Chondrocyte (in vitro differentiated cells): ENCODE data around the gene EDNRB. TPM values are rescaled to one million over a fixed set of nuclear protein-coding genes. Genes with fewer than 3 reads are reported as not detected.
"Not testable (repeated sequence)": the region's sequence is repeated elsewhere in the genome, so short reads cannot be mapped to it uniquely, and the experiment has no call there.

Experiments used
- DNase-seq: peaks from one replicate; pipeline ENCODE4 v3.0.0; 2021; ENCODE audit warnings: mixed read lengths, low spot score
- H3K27ac Mint-ChIP-seq: one replicate; pipeline ENCODE4 v1.8.0; 2021; ENCODE audit warnings: mild to moderate bottlenecking, moderate library complexity, mixed read lengths; ENCODE audit not compliant: unreplicated experiment
- H3K27me3 Mint-ChIP-seq: 2 replicates; pipeline ENCODE4 v1.8.0; 2021; ENCODE audit warnings: low read depth, mixed read lengths
- H3K36me3 Mint-ChIP-seq: 2 replicates; pipeline ENCODE4 v1.8.0; 2021; ENCODE audit warnings: low read depth, mixed read lengths
- H3K4me1 Mint-ChIP-seq: 2 replicates; pipeline ENCODE4 v1.8.0; 2021; ENCODE audit warnings: low read depth, mild to moderate bottlenecking, mixed read lengths
- H3K4me3 Mint-ChIP-seq: one replicate; pipeline ENCODE4 v1.8.0; 2021; ENCODE audit warnings: mild to moderate bottlenecking, moderate library complexity, mixed read lengths; ENCODE audit not compliant: unreplicated experiment
- H3K9me3 Mint-ChIP-seq: 2 replicates; pipeline ENCODE4 v1.8.0; 2021; ENCODE audit warnings: low read depth, mixed read lengths
- CTCF ChIP-seq: fragments of 200-600 bp; sonication (generic); IDR thresholded peaks from 2 replicates; pipeline ENCODE4 v1.5.0; 2021; ENCODE audit warnings: antibody characterized with exemption, mild to moderate bottlenecking, moderate library complexity
- long read RNA-seq: library from polyadenylated mRNA; stranded (forward); transcript quantifications from one replicate; pipeline ENCODE4 v2.0.0, GENCODE V29; 2021
- total RNA-seq: library from RNA; stranded (reverse); gene quantifications from 3 replicates; pipeline ENCODE4 v1.2.1, GENCODE V29; 2021

EDNRB gene
- total RNA-seq: 0.12 TPM in 1 of 3 replicates, not detected in the others
- long read RNA-seq: 0 reads

GRCh38 chr13:77918391-77919245 is at the start of gene EDNRB:
Gene EDNRB, minus strand, starts transcription at chr13:77918831. Its CDS starts 258 bp downstream, at chr13:77918573.
- Mint-ChIP-seq H3K27ac (no peak within 1 kb of the TSS), H3K36me3 (no peaks in the 10 kb centered on the region), H3K27me3 (peaks cover 5% of the 10 kb centered on the region), H3K4me1 (peaks cover 6% of the 10 kb centered on the region), H3K4me3 (no peak within 1 kb of the TSS), H3K9me3 (no peaks in the 10 kb centered on the region)
- DNase-seq: peak; percentile 92
- no peak for TF ChIP-seq CTCF

GRCh38 chr13:77966671-77967070 is 48.0 kb upstream of the EDNRB start:
- peaks cover 10% of the 10 kb centered on the region for H3K9me3 Mint-ChIP-seq

GRCh38 chr13:77952737-77953136 is 34.1 kb upstream of the EDNRB start:
- Mint-ChIP-seq H3K36me3 (no peaks in the 10 kb centered on the region), H3K9me3 (peaks cover 13% of the 10 kb centered on the region), H3K4me3 (no peak overlapping the region), H3K27ac (no peak overlapping the region), H3K27me3 (no peaks in the 10 kb centered on the region), H3K4me1 (no peaks in the 10 kb centered on the region)
- DNase-seq: no peak
- no peak for TF ChIP-seq CTCF

More at GRCh38 chr13:77966671-77967070, 48.0 kb upstream of the EDNRB start:
- DNase-seq: no peak
- TF ChIP-seq CTCF: no peak
- Mint-ChIP-seq H3K4me3 (no peak overlapping the region), H3K27ac (no peak overlapping the region), H3K36me3 (no peaks in the 10 kb centered on the region), H3K4me1 (peaks cover 10% of the 10 kb centered on the region), H3K27me3 (no peaks in the 10 kb centered on the region)

GRCh38 chr13:77952276-77952675 is 33.6 kb upstream of the EDNRB start:
- Mint-ChIP-seq H3K9me3 (peaks cover 13% of the 10 kb centered on the region), H3K4me1 (no peaks in the 10 kb centered on the region), H3K27ac (no peak overlapping the region), H3K27me3 (no peaks in the 10 kb centered on the region), H3K36me3 (no peaks in the 10 kb centered on the region), H3K4me3 (no peak overlapping the region)
- no peak for TF ChIP-seq CTCF
- DNase-seq: no peak

GRCh38 chr13:77946522-77946921 is 27.9 kb upstream of the EDNRB start:
- no peaks in the 10 kb centered on the region for H3K27me3 Mint-ChIP-seq
- H3K36me3 Mint-ChIP-seq: no peaks in the 10 kb centered on the region
- no peaks in the 10 kb centered on the region for H3K4me1 Mint-ChIP-seq
- no peak overlapping the region for H3K4me3 Mint-ChIP-seq
- H3K9me3 Mint-ChIP-seq: peaks cover 3% of the 10 kb centered on the region
- no peak overlapping the region for H3K27ac Mint-ChIP-seq
- TF ChIP-seq CTCF: no peak
- DNase-seq: no peak

GRCh38 chr13:77935063-77935462 is 16.4 kb upstream of the EDNRB start:
- H3K9me3 Mint-ChIP-seq, H3K4me3 Mint-ChIP-seq, H3K27ac Mint-ChIP-seq, H3K27me3 Mint-ChIP-seq, DNase-seq, H3K36me3 Mint-ChIP-seq, H3K4me1 Mint-ChIP-seq: not testable (repeated sequence)
